ENCODE results near the gene TTC16.
"Not testable (repeated sequence)": the region's sequence is repeated elsewhere in the genome, so short reads cannot be mapped to it uniquely, and the experiment has no call there.

The TTC16 gene

GRCh38 chr9:127778280-127779135 lies 62.6 kb downstream of the TTC16 start, which contains the start of gene SH2D3C:
Gene SH2D3C (minus strand): TSS chr9:127778666. CDS start chr9:127778627, 39 bp downstream.
- Histone ChIP-seq H3K27ac (peak within 1 kb of the TSS; percentile 90), H3K36me3 (peaks cover 25% of the 10 kb centered on the region), H3K4me1 (ENCODE audit: control insufficient read depth in 1 of 2, insufficient read depth in 1 of 2, low read depth in 1 of 2, low read length in 1 of 2) (peaks cover 84 to 92% of the 10 kb centered on the region in 2 experiments), H3K9me3 (no peaks in the 10 kb centered on the region), H3K4me3 (ENCODE audit: low read depth in 1 of 2, low read length in 1 of 2) (peak within 1 kb of the TSS; percentile 78 to 97), H3K27me3 (no peaks in the 10 kb centered on the region)
- peak; percentile 22 for TF ChIP-seq CTCF (IDR thresholded peaks at IDR 0.05)

GRCh38 chr9:127779136-127779981 lies 63.5 kb downstream of the TTC16 start:
- Histone ChIP-seq H3K4me1 (ENCODE audit: control insufficient read depth in 1 of 2, insufficient read depth in 1 of 2, low read depth in 1 of 2, low read length in 1 of 2) (peaks cover 84 to 92% of the 10 kb centered on the region in 2 experiments), H3K27me3 (no peaks in the 10 kb centered on the region), H3K27ac (peak overlapping the region; percentile 90), H3K36me3 (peaks cover 16% of the 10 kb centered on the region), H3K4me3 (ENCODE audit: low read depth in 1 of 2, low read length in 1 of 2) (peak overlapping the region; percentile 78 to 97), H3K9me3 (no peaks in the 10 kb centered on the region)
- TF ChIP-seq CTCF (IDR thresholded peaks at IDR 0.05), result no peak

DNA sequence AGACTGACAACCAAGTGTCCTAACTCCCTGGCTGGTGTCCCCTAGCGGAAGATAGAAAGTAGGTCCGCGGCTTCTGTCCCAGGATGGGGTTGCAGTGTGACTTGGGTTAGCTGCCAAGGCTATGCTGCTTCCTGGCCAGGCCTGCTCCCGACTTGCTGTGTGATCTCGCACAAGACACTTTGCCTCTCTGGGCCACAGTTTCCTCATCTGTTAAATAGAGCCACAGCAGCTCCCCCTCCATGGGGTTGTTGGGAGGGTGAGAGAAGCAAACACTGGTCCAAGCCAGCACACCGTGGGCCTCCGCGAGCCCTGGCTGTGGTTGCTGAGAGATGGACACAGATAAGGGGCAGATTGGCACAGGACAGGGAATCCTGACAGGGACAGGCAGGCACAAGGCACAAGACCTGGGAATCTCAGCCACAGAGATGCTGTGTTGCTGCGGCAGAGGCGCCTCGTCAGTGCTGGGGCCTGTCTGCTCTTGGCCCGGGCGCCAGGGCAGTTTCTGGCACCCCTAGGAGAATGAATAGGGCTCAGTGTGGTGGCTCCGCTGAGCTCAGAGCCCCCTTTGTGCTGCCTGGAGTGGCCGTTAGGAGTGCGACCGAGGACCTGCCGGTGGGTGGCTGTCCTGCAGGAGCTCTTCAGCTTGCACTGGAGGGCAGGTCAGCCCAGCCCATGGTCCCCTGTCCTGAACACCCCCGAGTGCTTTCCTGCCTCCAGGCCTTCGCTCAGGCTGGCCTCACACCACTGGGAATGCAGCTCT lies 64.4 kb downstream of the TTC16 start:
- Histone ChIP-seq H3K4me3 (ENCODE audit: low read depth in 1 of 2, low read length in 1 of 2) (peak overlapping the region; percentile 78 to 97), H3K9me3 (no peaks in the 10 kb centered on the region), H3K4me1 (ENCODE audit: control insufficient read depth in 1 of 2, insufficient read depth in 1 of 2, low read depth in 1 of 2, low read length in 1 of 2) (peaks cover 84 to 93% of the 10 kb centered on the region in 2 experiments), H3K27me3 (no peaks in the 10 kb centered on the region), H3K36me3 (peaks cover 7% of the 10 kb centered on the region), H3K27ac (peak overlapping the region; percentile 90)
- TF ChIP-seq CTCF (IDR thresholded peaks at IDR 0.05), result no peak

- H3K27ac ChIP-seq, result peak overlapping the region; percentile 90
- H3K36me3 ChIP-seq, H3K27me3 ChIP-seq, H3K9me3 ChIP-seq: not testable (repeated sequence)
- peak; percentile 56 for TF ChIP-seq CTCF (IDR thresholded peaks at IDR 0.05)
- peak overlapping the region; percentile 45 to 78 for H3K4me3 ChIP-seq (ENCODE audit: low read depth in 1 of 2, low read length in 1 of 2)
- H3K4me1 ChIP-seq (ENCODE audit: control insufficient read depth in 1 of 2, insufficient read depth in 1 of 2, low read depth in 1 of 2, low read length in 1 of 2), result peaks cover 78 to 87% of the 10 kb centered on the region in 2 experiments
Measured at GRCh38 chr9:127780909-127781308, 65.0 kb downstream of the TTC16 start.

Data from neutrophil (primary cell).